ENCODE results near the gene ZNF548. TPM values are rescaled to one million over a fixed set of nuclear protein-coding genes. Genes with fewer than 3 reads are reported as not detected.

ZNF548 gene
- total RNA-seq, 1 experiment from 2014 or later: 14.7 TPM

DNA sequence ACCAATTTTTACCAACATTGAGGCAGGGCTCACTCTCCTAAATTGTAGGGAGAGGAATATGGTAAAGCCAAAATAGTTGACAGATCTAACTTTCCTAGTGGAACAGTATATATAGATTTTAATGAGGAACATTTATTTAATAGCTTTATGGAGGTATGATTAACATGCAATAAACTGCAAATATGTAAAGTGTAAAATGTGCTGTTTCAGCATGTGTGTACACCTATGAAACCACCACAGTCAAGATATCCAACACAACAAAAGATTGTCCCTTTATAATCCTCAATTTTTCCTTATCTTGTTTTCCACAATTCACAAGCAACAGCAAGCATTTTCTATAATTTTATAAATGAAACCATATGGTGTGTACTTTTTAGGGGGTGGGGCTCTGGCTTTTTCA is 30.4 kb upstream of the ZNF548 start:
- no TSS peak for BruUV-seq (replicated peaks)
- in situ Hi-C loops (cut with HindIII; ENCODE audit: low pct_unique_long_range_greater_than_20kb, low sequenced_read_pairs): no loop called here
- CTCF ChIA-PET: no interaction called here
- Histone ChIP-seq H3K27ac (ENCODE audit: low read length) (no peak overlapping the region), H3K9me3 (ENCODE audit: control insufficient read depth, insufficient read depth, low read depth, low read length) (peaks cover 34% of the 10 kb centered on the region), H3K36me3 (ENCODE audit: control insufficient read depth, insufficient read depth, low read length) (peaks cover 7% of the 10 kb centered on the region; the same call in 1 of the 2 replicates), H3K27me3 (ENCODE audit: control insufficient read depth, insufficient read depth, low read length) (no peaks in the 10 kb centered on the region), H3K4me1 (ENCODE audit: control insufficient read depth, insufficient read depth, low read length) (peaks cover 5% of the 10 kb centered on the region), H3K4me3 (ENCODE audit: low read depth in 2 of 2, low read length in 2 of 2) (no peak overlapping the region)
- TF ChIP-seq POLR2AphosphoS5 (IDR thresholded peaks at IDR 0.05; ENCODE audit: low read depth, low read length) (no peak), SIN3A (IDR thresholded peaks at IDR 0.05; ENCODE audit: borderline replicate concordance, insufficient read depth, low read depth, low read length) (no peak), TCF7L2 (IDR thresholded peaks at IDR 0.05; ENCODE audit: low read depth, low read length) (no peak)
- TF ChIP-seq, protein P1, sequence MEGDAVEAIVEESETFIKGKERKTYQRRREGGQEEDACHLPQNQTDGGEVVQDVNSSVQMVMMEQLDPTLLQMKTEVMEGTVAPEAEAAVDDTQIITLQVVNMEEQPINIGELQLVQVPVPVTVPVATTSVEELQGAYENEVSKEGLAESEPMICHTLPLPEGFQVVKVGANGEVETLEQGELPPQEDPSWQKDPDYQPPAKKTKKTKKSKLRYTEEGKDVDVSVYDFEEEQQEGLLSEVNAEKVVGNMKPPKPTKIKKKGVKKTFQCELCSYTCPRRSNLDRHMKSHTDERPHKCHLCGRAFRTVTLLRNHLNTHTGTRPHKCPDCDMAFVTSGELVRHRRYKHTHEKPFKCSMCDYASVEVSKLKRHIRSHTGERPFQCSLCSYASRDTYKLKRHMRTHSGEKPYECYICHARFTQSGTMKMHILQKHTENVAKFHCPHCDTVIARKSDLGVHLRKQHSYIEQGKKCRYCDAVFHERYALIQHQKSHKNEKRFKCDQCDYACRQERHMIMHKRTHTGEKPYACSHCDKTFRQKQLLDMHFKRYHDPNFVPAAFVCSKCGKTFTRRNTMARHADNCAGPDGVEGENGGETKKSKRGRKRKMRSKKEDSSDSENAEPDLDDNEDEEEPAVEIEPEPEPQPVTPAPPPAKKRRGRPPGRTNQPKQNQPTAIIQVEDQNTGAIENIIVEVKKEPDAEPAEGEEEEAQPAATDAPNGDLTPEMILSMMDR (IDR thresholded peaks at IDR 0.05): no peak
- TF ChIP-seq, protein P2, sequence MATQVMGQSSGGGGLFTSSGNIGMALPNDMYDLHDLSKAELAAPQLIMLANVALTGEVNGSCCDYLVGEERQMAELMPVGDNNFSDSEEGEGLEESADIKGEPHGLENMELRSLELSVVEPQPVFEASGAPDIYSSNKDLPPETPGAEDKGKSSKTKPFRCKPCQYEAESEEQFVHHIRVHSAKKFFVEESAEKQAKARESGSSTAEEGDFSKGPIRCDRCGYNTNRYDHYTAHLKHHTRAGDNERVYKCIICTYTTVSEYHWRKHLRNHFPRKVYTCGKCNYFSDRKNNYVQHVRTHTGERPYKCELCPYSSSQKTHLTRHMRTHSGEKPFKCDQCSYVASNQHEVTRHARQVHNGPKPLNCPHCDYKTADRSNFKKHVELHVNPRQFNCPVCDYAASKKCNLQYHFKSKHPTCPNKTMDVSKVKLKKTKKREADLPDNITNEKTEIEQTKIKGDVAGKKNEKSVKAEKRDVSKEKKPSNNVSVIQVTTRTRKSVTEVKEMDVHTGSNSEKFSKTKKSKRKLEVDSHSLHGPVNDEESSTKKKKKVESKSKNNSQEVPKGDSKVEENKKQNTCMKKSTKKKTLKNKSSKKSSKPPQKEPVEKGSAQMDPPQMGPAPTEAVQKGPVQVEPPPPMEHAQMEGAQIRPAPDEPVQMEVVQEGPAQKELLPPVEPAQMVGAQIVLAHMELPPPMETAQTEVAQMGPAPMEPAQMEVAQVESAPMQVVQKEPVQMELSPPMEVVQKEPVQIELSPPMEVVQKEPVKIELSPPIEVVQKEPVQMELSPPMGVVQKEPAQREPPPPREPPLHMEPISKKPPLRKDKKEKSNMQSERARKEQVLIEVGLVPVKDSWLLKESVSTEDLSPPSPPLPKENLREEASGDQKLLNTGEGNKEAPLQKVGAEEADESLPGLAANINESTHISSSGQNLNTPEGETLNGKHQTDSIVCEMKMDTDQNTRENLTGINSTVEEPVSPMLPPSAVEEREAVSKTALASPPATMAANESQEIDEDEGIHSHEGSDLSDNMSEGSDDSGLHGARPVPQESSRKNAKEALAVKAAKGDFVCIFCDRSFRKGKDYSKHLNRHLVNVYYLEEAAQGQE (IDR thresholded peaks at IDR 0.05; ENCODE audit: insufficient read depth in 1 of 2, low read depth in 2 of 2, low read length in 1 of 2): no peak
- ATAC-seq (no peak), DNase-seq (ENCODE audit: low read depth, low spot score) (no peak)
- intact Hi-C loops (cut with micrococcal nuclease; ENCODE audit: unreplicated experiment): no loop called here
- POLR2A ChIA-PET: no interaction called here

DNA sequence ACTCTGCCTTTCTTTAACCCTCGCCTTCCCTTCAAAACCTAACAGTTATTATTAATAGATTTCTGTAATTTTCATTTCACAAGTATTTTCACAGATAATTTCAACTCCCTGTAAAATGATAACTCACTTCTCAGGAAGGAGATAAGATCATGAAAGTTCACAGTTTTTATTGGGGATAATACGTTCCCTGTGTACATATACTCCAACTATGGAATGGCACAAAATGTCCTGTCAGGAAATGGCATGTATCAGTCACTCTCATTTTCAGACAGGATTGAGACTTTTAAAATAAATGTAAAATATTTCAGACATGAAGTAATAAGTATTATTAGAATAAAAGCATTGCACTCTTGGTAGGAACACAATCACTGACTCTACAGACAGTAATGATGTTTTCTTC is 27.2 kb upstream of the ZNF548 start:
- ATAC-seq (no peak), DNase-seq (ENCODE audit: low read depth, low spot score) (no peak)
- in situ Hi-C loops (cut with HindIII; ENCODE audit: low pct_unique_long_range_greater_than_20kb, low sequenced_read_pairs): no loop called here
- Histone ChIP-seq H3K27me3 (ENCODE audit: control insufficient read depth, insufficient read depth, low read length) (no peaks in the 10 kb centered on the region), H3K9me3 (ENCODE audit: control insufficient read depth, insufficient read depth, low read depth, low read length) (peaks cover 5% of the 10 kb centered on the region; the same call in 1 of the 2 replicates), H3K4me3 (ENCODE audit: low read depth in 2 of 2, low read length in 2 of 2) (peak overlapping the region; percentile 80 to 81), H3K4me1 (ENCODE audit: control insufficient read depth, insufficient read depth, low read length) (peaks cover 5% of the 10 kb centered on the region), H3K36me3 (ENCODE audit: control insufficient read depth, insufficient read depth, low read length) (no peaks in the 10 kb centered on the region), H3K27ac (ENCODE audit: low read length) (peak overlapping the region; percentile 97)
- CTCF ChIA-PET: no interaction called here
- intact Hi-C loops (cut with micrococcal nuclease; ENCODE audit: unreplicated experiment): no loop called here
- BruUV-seq (replicated peaks): no TSS peak
- no peak for TF ChIP-seq SIN3A (IDR thresholded peaks at IDR 0.05; ENCODE audit: borderline replicate concordance, insufficient read depth, low read depth, low read length)
- no peak for TF ChIP-seq TCF7L2 (IDR thresholded peaks at IDR 0.05; ENCODE audit: low read depth, low read length)
- TF ChIP-seq POLR2AphosphoS5 (IDR thresholded peaks at IDR 0.05; ENCODE audit: low read depth, low read length): no peak
- TF ChIP-seq, protein P2 (IDR thresholded peaks at IDR 0.05; ENCODE audit: insufficient read depth in 1 of 2, low read depth in 2 of 2, low read length in 1 of 2): no peak
- TF ChIP-seq, protein P1 (IDR thresholded peaks at IDR 0.05): no peak
- POLR2A ChIA-PET: no interaction called here
